ENCODE data around the gene FGF14. TPM values are rescaled to one million over a fixed set of nuclear protein-coding genes. Genes with fewer than 3 reads are reported as not detected.

FGF14 gene
- total RNA-seq, 2 experiments from 2014 or later: not detected

DNA sequence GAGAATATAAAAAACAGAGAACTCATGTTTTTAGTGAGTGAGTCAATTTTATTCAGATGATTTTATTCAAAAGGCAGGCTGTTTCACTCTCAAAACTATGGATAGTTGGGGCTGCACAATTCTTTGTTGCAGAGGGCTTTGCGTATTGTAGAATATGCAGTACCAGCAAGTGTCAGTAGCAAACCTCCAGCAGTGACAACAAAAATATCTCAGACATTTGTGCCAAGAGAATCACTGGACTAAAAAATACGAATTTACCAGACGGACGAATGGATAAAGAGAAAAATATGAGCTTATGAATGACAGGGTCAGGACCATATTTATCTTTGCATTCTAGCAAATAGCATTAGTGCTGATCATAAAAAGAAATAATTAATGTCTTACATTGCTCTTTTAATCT lies 359.1 kb downstream of the FGF14 start:
- H3K79me2 ChIP-seq (ENCODE audit: insufficient read depth, low read depth, low read length): no peaks in the 10 kb centered on the region
- CTCF ChIA-PET (ENCODE audit: unreplicated experiment): no interaction called here
- POLR2A ChIA-PET: no interaction called here
- TF ChIP-seq EZH2phosphoT487 (IDR thresholded peaks at IDR 0.05; ENCODE audit: borderline replicate concordance, low read depth, low read length): no peak
- TF ChIP-seq, protein P1, sequence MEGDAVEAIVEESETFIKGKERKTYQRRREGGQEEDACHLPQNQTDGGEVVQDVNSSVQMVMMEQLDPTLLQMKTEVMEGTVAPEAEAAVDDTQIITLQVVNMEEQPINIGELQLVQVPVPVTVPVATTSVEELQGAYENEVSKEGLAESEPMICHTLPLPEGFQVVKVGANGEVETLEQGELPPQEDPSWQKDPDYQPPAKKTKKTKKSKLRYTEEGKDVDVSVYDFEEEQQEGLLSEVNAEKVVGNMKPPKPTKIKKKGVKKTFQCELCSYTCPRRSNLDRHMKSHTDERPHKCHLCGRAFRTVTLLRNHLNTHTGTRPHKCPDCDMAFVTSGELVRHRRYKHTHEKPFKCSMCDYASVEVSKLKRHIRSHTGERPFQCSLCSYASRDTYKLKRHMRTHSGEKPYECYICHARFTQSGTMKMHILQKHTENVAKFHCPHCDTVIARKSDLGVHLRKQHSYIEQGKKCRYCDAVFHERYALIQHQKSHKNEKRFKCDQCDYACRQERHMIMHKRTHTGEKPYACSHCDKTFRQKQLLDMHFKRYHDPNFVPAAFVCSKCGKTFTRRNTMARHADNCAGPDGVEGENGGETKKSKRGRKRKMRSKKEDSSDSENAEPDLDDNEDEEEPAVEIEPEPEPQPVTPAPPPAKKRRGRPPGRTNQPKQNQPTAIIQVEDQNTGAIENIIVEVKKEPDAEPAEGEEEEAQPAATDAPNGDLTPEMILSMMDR (conservative IDR thresholded peaks at IDR 0.05; ENCODE audit: low read length): no peak
- intact Hi-C loops (cut with micrococcal nuclease; ENCODE audit: unreplicated experiment): no loop called here
- DNase-seq (ENCODE audit: low spot score): no peak
- no peak overlapping the region for H3K4me3 ChIP-seq (ENCODE audit: low read depth, low read length, poor library complexity, severe bottlenecking)
- no peak overlapping the region for H3K27ac ChIP-seq (ENCODE audit: low read depth, low read length, poor library complexity, severe bottlenecking)
- no peaks in the 10 kb centered on the region for H3K4me1 ChIP-seq (ENCODE audit: insufficient read depth, low read length, poor library complexity, severe bottlenecking)
- no peaks in the 10 kb centered on the region for H3K36me3 ChIP-seq (ENCODE audit: insufficient read depth, low read length)
- no peaks in the 10 kb centered on the region for H3K9me2 ChIP-seq (ENCODE audit: insufficient read depth, low read length)
- no peaks in the 10 kb centered on the region for H3K9me3 ChIP-seq (ENCODE audit: low read length)
- H3K4me2 ChIP-seq (ENCODE audit: low read length): no peak overlapping the region
- no peaks in the 10 kb centered on the region for H4K20me1 ChIP-seq (ENCODE audit: insufficient read depth, low read length)
- H2AFZ ChIP-seq (ENCODE audit: low read length): no peak overlapping the region
- BruUV-seq (replicated peaks): no TSS peak

DNA sequence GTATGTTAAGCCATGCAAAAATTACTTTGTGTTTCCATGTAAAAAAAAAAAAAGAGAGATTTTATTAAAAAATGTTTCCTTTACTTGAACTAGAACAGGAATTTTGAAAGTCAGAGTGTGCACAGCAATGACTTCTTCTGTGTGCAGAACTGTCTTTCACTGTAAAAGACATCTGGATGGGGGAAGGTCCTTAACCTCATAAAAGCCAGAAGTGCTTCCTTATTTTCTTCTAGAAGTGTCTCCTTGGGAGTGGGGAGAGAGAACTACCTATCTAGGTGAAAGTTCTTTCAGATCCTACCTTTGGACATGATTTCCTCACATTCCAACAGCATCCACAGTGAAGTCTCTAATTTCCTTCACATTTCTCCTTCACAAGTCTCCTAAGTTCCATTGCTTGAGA lies 360.3 kb downstream of the FGF14 start:
- Histone ChIP-seq H3K9me3 (ENCODE audit: low read length) (no peaks in the 10 kb centered on the region), H3K79me2 (ENCODE audit: insufficient read depth, low read depth, low read length) (no peaks in the 10 kb centered on the region), H2AFZ (ENCODE audit: low read length) (no peak overlapping the region), H3K27ac (ENCODE audit: low read depth, low read length, poor library complexity, severe bottlenecking) (no peak overlapping the region), H3K4me2 (ENCODE audit: low read length) (no peak overlapping the region), H3K9me2 (ENCODE audit: insufficient read depth, low read length) (no peaks in the 10 kb centered on the region), H3K4me1 (ENCODE audit: insufficient read depth, low read length, poor library complexity, severe bottlenecking) (no peaks in the 10 kb centered on the region), H3K4me3 (ENCODE audit: low read depth, low read length, poor library complexity, severe bottlenecking) (no peak overlapping the region), H4K20me1 (ENCODE audit: insufficient read depth, low read length) (no peaks in the 10 kb centered on the region), H3K36me3 (ENCODE audit: insufficient read depth, low read length) (no peaks in the 10 kb centered on the region)
- TF ChIP-seq EZH2phosphoT487 (IDR thresholded peaks at IDR 0.05; ENCODE audit: borderline replicate concordance, low read depth, low read length): no peak
- TF ChIP-seq, protein P1 (conservative IDR thresholded peaks at IDR 0.05; ENCODE audit: low read length): no peak
- no peak for DNase-seq (ENCODE audit: low spot score)
- intact Hi-C loops (cut with micrococcal nuclease; ENCODE audit: unreplicated experiment): no loop called here
- no TSS peak for BruUV-seq (replicated peaks)
- ChIA-PET CTCF (ENCODE audit: unreplicated experiment) (no interaction called here), POLR2A (interaction anchor here (0.7 kb wide), 1 partner anchor 300 kb away, joined by 5 read pairs; no protein-coding TSS in a partner anchor)

GRCh38 chr13:102040812-102041211 lies 361.0 kb downstream of the FGF14 start:
- ChIA-PET POLR2A (interaction anchor here (0.6 to 0.7 kb wide), 2 partner anchors 301 to 876 kb away, joined by 3 to 5 read pairs; no protein-coding TSS in a partner anchor), CTCF (ENCODE audit: unreplicated experiment) (no interaction called here)
- no peaks in the 10 kb centered on the region for H3K79me2 ChIP-seq (ENCODE audit: insufficient read depth, low read depth, low read length)
- H3K4me3 ChIP-seq (ENCODE audit: low read depth, low read length, poor library complexity, severe bottlenecking): no peak overlapping the region
- no peak for TF ChIP-seq EZH2phosphoT487 (IDR thresholded peaks at IDR 0.05; ENCODE audit: borderline replicate concordance, low read depth, low read length)
- TF ChIP-seq, protein P1 (conservative IDR thresholded peaks at IDR 0.05; ENCODE audit: low read length): no peak
- H3K9me3 ChIP-seq (ENCODE audit: low read length): no peaks in the 10 kb centered on the region
- no peak overlapping the region for H2AFZ ChIP-seq (ENCODE audit: low read length)
- intact Hi-C loops (cut with micrococcal nuclease; ENCODE audit: unreplicated experiment): no loop called here
- H3K4me2 ChIP-seq (ENCODE audit: low read length): no peak overlapping the region
- no peak for DNase-seq (ENCODE audit: low spot score)
- H3K36me3 ChIP-seq (ENCODE audit: insufficient read depth, low read length): no peaks in the 10 kb centered on the region
- no peaks in the 10 kb centered on the region for H3K4me1 ChIP-seq (ENCODE audit: insufficient read depth, low read length, poor library complexity, severe bottlenecking)
- no peak overlapping the region for H3K27ac ChIP-seq (ENCODE audit: low read depth, low read length, poor library complexity, severe bottlenecking)
- BruUV-seq (replicated peaks): no TSS peak
- H3K9me2 ChIP-seq (ENCODE audit: insufficient read depth, low read length): no peaks in the 10 kb centered on the region
- H4K20me1 ChIP-seq (ENCODE audit: insufficient read depth, low read length): no peaks in the 10 kb centered on the region
